ENCODE measurements around the gene DRC7. TPM values are rescaled to one million over a fixed set of nuclear protein-coding genes. Genes with fewer than 3 reads are reported as not detected.

DRC7 gene
- total RNA-seq, 1 experiment from 2014 or later: not detected

- ChIA-PET CTCF (interaction anchor here (0.6 kb wide), 1 partner anchor 506 kb away, joined by 3 read pairs; no protein-coding TSS in a partner anchor), POLR2A (no interaction called here)
- DNase-seq (ENCODE audit: low spot score): no peak
- Mint-ChIP-seq H3K4me1 (peaks cover 5% of the 10 kb centered on the region), H3K27ac (0 out of 2 replicates have a peak overlapping the region, but pooled peaks have one; percentile 45), H3K36me3 (peaks cover 5% of the 10 kb centered on the region; the same call in 1 of the 2 replicates), H3K4me3 (no peak overlapping the region), H3K9me3 (no peaks in the 10 kb centered on the region), H3K27me3 (ENCODE audit: low read depth) (no peaks in the 10 kb centered on the region)
- ATAC-seq: no peak
- TF ChIP-seq NR3C1 (CRISPR knock-in tag; conservative IDR thresholded peaks at IDR 0.05; ENCODE audit: low read depth) (no peak), ZSCAN18 (CRISPR knock-in tag; IDR thresholded peaks at IDR 0.05) (no peak), CBFB (CRISPR knock-in tag; IDR thresholded peaks at IDR 0.05; ENCODE audit: low read depth) (no peak), E2F4 (CRISPR knock-in tag; IDR thresholded peaks at IDR 0.05; ENCODE audit: borderline replicate concordance, low read depth) (no peak), CREM (CRISPR knock-in tag; IDR thresholded peaks at IDR 0.05) (no peak), ZNF512 (CRISPR knock-in tag; IDR thresholded peaks at IDR 0.05; ENCODE audit: borderline replicate concordance) (no peak), OVOL2 (CRISPR knock-in tag; IDR thresholded peaks at IDR 0.05; ENCODE audit: borderline replicate concordance) (no peak), ETV6 (CRISPR knock-in tag; IDR thresholded peaks at IDR 0.05) (no peak), USF1 (CRISPR knock-in tag; IDR thresholded peaks at IDR 0.05) (no peak), ZMAT4 (CRISPR knock-in tag; IDR thresholded peaks at IDR 0.05) (no peak), ERG (CRISPR knock-in tag; IDR thresholded peaks at IDR 0.05) (no peak), MXD4 (CRISPR knock-in tag; IDR thresholded peaks at IDR 0.05; ENCODE audit: borderline replicate concordance) (no peak), CTCF (IDR thresholded peaks at IDR 0.05) (no peak), ZNF138 (CRISPR knock-in tag; conservative IDR thresholded peaks at IDR 0.05) (no peak), GABPB1 (CRISPR knock-in tag; IDR thresholded peaks at IDR 0.05) (no peak), AR (CRISPR knock-in tag; IDR thresholded peaks at IDR 0.05) (no peak)
These were observed 59.9 kb downstream of the DRC7 start for GRCh38 chr16:57754354-57755060.

Measured in WTC11 (cell line).